ENCODE results near the gene SPON1.

DNA sequence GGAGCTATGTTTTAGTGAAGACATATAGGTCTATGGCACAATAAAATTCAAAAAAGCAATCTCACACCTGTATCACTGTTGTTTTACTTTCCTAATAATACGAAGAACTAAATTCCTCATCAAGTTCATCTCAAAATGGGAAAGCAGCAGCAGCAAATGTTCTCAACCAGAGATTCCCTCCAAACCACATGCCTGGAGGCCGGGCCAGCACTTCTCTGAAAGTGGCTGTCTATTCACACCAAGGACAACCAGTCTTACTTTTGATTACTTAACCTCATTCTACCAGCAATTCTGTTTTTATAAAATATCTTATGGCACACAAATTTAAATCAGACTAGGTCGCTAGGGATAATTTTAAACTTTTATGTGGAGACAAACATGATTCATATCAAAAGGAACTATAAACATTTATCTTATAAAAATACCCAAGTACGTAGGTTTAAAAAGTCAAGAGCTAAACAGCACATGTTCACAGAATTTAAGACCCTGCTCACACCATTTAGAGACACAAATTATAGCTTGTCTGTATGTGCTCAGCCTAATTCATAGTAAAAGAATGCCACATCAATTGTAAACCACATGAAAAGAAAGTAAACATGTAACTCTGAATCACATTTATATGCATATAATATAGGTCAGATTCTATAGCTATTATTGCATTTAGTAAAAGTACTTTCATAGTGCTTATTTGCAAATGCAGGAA, 350.4 kb downstream of the SPON1 start:
- TF ChIP-seq POLR2A (IDR thresholded peaks at IDR 0.05) = no peak
- TF ChIP-seq, protein P1, sequence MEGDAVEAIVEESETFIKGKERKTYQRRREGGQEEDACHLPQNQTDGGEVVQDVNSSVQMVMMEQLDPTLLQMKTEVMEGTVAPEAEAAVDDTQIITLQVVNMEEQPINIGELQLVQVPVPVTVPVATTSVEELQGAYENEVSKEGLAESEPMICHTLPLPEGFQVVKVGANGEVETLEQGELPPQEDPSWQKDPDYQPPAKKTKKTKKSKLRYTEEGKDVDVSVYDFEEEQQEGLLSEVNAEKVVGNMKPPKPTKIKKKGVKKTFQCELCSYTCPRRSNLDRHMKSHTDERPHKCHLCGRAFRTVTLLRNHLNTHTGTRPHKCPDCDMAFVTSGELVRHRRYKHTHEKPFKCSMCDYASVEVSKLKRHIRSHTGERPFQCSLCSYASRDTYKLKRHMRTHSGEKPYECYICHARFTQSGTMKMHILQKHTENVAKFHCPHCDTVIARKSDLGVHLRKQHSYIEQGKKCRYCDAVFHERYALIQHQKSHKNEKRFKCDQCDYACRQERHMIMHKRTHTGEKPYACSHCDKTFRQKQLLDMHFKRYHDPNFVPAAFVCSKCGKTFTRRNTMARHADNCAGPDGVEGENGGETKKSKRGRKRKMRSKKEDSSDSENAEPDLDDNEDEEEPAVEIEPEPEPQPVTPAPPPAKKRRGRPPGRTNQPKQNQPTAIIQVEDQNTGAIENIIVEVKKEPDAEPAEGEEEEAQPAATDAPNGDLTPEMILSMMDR (IDR thresholded peaks at IDR 0.05) = no peak
